ENCODE data around the gene CHRM4. TPM values are rescaled to one million over a fixed set of nuclear protein-coding genes. Genes with fewer than 3 reads are reported as not detected.
"Not testable (repeated sequence)": the region's sequence is repeated elsewhere in the genome, so short reads cannot be mapped to it uniquely, and the experiment has no call there.

The CHRM4 gene
- polyA plus RNA-seq, 1 donor from 2014 or later: 0.29 TPM

DNA sequence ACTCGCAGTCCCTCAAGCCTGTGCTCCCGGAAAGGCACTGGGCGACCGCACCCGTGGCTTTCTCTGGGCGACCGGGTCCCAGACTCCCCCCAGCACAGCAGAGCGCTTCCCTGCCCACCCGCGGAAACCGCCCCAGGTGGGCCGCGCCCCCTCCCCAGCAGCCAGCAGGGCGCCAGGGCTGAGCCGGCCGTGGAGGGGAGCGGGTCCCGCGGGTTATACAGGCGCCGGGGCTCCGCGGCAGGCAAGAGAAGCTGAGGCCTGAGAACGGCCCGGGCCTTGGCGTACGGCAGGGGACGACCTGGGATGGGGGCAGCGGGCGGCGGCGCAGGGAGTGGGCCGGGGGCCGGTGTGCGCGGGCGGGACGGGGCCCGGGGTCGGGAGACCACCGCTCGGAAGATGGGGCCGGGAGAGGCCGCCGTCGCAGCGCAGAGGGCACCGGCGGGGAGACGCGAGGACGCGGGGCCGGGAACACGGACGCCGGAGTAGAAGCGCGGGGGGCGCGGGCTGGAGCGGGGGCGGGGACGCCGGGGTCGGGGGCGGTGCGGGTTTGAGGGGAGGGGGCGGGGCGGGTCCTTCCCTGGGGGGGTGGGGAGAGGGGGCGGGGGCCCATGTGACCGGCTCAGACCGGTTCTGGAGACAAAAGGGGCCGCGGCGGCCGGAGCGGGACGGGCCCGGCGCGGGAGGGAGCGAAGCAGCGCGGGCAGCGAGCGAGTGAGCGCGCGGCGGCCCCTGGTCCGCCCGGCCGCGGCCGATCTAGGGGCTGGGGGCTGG lies 10.3 kb downstream of the CHRM4 start, which contains the start of gene MDK:
Gene MDK, plus strand, starts transcription at position 622 of the 771 bp plus-strand sequence. CDS start 389 bp downstream, outside the sequence.
- Mint-ChIP-seq H3K4me3 (peak within 1 kb of the TSS; percentile 63 to 86 (median 82)), H3K27ac (no peak within 1 kb of the TSS), H3K9me3 (no peaks in the 10 kb centered on the region), H3K27me3 (peaks cover 22% of the 10 kb centered on the region), H3K4me1 (peaks cover 0 to under 1% (median 0%) of the 10 kb centered on the region in 3 donors), H3K36me3 (no peaks in the 10 kb centered on the region)

DNA sequence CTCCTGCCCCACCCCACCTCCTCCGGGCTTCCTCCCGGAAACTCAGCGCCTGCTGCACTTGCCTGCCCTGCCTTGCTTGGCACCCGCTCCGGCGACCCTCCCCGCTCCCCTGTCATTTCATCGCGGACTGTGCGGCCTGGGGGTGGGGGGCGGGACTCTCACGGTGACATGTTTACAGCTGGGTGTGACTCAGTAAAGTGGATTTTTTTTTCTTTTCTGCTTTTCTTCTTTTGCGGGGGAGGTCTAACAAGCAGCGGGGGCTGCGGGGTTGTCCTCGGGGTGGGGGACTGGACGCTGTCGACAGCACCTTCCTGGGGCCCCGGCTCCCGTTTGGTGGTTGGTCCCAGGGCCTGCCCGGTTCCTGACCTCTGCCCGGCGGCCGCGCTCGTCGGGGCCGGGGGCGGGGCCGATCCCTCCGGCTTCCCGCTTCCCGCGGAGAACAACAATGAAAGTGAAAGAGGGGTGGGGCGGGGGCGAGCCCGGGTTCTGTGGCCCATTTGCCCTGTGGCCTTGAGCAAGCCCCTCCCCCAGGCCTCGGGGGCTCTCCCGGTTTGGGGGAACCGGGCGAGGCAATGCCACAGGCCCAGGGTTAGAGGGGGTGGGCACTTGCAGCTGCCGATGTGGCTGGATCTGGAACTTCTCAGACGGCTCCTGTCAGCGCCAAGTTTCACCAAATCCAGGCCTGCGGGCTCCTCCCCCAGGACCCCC lies 11.1 kb downstream of the CHRM4 start:
- peaks cover 16% of the 10 kb centered on the region for H3K27me3 Mint-ChIP-seq
- H3K36me3 Mint-ChIP-seq: no peaks in the 10 kb centered on the region
- no peaks in the 10 kb centered on the region for H3K9me3 Mint-ChIP-seq
- H3K27ac Mint-ChIP-seq: no peak overlapping the region
- H3K4me1 Mint-ChIP-seq: no peaks in the 10 kb centered on the region
- peak overlapping the region; percentile 63 to 86 (median 82) for H3K4me3 Mint-ChIP-seq

DNA sequence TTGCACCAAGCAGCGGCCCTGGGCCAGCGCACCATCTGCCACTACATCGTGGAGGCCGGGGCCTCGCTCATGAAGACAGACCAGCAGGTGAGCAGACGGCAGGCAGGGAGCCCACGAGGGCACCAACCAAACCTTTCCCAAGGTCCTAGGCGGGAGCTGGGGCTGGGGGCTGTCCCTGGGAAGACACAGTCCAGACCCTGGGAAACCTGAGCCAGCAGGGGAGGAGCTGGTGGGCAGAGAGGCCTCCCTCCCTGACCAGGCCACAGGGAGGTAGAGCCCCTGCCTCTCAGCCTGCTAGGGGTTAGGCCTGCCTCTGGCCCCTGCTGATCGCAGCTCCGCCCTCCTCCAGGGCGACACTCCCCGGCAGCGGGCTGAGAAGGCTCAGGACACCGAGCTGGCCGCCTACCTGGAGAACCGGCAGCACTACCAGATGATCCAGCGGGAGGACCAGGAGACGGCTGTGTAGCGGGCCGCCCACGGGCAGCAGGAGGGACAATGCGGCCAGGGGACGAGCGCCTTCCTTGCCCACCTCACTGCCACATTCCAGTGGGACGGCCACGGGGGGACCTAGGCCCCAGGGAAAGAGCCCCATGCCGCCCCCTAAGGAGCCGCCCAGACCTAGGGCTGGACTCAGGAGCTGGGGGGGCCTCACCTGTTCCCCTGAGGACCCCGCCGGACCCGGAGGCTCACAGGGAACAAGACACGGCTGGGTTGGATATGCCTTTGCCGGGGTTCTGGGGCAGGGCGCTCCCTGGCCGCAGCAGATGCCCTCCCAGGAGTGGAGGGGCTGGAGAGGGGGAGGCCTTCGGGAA lies 11.9 kb downstream of the CHRM4 start:
- not testable (repeated sequence) for H3K27ac Mint-ChIP-seq, H3K4me1 Mint-ChIP-seq, H3K36me3 Mint-ChIP-seq, H3K9me3 Mint-ChIP-seq
- Mint-ChIP-seq H3K4me3 (peak overlapping the region; percentile 5 to 84 (median 56)), H3K27me3 (peaks cover 11% of the 10 kb centered on the region)

DNA sequence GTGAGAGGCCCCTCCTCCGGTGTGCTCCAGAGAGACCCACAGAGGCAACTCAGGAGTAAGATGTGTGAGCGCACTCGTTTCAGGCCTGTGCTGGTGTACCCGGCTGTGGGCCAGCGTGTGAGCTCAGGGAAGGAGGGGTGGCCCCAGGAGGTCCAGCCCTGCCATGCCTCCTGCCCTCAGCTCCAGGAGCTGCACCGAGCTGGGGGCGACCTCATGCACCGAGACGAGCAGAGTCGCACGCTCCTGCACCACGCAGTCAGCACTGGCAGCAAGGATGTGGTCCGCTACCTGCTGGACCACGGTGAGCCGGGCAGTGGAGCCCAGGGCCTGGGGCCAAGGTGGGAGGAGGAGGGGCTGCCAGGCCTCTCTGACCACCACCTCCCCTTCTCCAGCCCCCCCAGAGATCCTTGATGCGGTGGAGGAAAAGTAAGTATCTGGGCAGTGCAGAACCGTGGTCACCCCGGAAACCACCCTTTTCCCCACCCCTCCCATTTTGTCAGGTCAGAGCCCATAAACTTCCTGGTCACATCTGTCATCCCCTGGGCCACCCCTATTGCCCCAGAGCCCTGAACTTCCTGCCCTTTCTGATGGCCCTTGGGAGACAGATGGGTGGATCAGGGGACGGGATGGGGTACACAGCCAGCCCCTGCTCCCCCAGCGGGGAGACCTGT lies 12.6 kb downstream of the CHRM4 start:
- H3K4me1 Mint-ChIP-seq: no peaks in the 10 kb centered on the region
- peaks cover 6% of the 10 kb centered on the region for H3K27me3 Mint-ChIP-seq
- no peak overlapping the region for H3K27ac Mint-ChIP-seq

DNA sequence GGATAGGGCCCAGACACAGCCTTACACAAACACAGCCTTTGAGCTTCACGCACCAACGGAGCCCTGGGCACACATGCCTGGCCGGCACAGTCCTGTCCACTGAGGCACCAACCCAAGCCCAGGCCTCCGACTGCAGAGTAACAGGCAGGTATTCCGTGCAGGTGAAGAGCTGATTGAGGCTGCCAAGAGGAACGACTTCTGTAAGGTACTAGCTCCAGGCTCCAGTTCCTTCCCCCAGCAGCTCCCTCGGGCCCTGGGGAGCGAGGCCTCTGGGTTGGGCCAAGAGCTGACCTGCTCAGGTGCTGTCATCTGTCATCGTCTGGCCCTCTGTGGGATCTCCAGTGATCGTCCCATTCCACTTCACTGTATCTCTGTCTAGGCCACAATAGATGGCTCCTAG lies 13.3 kb downstream of the CHRM4 start:
- Mint-ChIP-seq H3K27ac (no peak overlapping the region), H3K4me1 (no peaks in the 10 kb centered on the region), H3K9me3 (no peaks in the 10 kb centered on the region), H3K36me3 (no peaks in the 10 kb centered on the region), H3K4me3 (peak overlapping the region in 3 of 4 donors; percentile 4 to 49 (median 45)), H3K27me3 (peaks cover 4% of the 10 kb centered on the region)

More for the DNA sequence above, 12.6 kb downstream of the CHRM4 start:
- no peaks in the 10 kb centered on the region for H3K9me3 Mint-ChIP-seq
- peak overlapping the region; percentile 48 to 51 (median 50) for H3K4me3 Mint-ChIP-seq
- H3K36me3 Mint-ChIP-seq: no peaks in the 10 kb centered on the region

DNA sequence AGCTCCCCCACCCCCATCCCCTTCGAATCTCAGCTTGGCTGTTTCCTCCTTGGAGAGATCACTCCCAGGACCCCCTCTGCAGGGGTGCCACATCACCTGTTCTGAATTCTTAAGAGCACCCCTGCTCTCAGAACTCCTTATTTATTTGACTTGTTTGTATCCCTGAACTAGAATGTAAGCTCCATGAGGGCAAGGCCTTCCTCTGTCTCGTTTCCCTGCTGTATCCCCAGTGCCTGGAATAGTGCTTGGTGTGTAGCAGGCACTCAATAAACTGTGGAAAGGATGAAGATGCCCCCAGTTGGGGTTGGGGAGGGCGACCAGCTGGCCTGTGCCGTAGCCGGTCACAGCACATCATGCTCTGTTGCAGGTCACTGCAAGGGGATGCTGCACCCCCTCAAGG lies 13.7 kb downstream of the CHRM4 start:
- no peaks in the 10 kb centered on the region for H3K9me3 Mint-ChIP-seq
- H3K27me3 Mint-ChIP-seq: peaks cover 4% of the 10 kb centered on the region
- H3K36me3 Mint-ChIP-seq: no peaks in the 10 kb centered on the region
- H3K27ac Mint-ChIP-seq: no peak overlapping the region
- peak overlapping the region in 2 of 4 donors; percentile 45 to 63 for H3K4me3 Mint-ChIP-seq
- H3K4me1 Mint-ChIP-seq: no peaks in the 10 kb centered on the region

DNA sequence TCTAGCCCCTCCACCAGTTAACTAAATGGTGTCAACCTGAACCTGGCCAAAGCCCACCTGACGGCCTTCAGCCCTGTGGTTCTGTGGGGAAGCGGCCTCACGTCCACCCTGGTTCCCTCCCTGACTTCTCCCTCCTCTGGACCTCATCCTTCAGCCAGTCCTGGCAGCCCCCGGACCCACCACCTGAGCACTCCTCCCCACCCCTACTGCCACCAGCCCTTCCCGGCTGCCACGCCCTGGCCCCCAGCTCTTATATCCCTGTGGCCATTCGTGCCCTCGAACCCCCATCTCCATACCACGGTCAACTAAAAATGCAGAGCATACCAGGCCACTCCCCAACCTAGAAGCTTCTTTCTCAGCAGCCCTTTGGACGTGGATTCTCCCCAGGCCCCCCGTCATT lies 14.3 kb downstream of the CHRM4 start:
- Mint-ChIP-seq H3K4me1 (no peaks in the 10 kb centered on the region), H3K27me3 (peaks cover 4% of the 10 kb centered on the region), H3K27ac (no peak overlapping the region), H3K9me3 (no peaks in the 10 kb centered on the region), H3K4me3 (peak overlapping the region in 2 of 4 donors; percentile 45 to 63), H3K36me3 (no peaks in the 10 kb centered on the region)

DNA sequence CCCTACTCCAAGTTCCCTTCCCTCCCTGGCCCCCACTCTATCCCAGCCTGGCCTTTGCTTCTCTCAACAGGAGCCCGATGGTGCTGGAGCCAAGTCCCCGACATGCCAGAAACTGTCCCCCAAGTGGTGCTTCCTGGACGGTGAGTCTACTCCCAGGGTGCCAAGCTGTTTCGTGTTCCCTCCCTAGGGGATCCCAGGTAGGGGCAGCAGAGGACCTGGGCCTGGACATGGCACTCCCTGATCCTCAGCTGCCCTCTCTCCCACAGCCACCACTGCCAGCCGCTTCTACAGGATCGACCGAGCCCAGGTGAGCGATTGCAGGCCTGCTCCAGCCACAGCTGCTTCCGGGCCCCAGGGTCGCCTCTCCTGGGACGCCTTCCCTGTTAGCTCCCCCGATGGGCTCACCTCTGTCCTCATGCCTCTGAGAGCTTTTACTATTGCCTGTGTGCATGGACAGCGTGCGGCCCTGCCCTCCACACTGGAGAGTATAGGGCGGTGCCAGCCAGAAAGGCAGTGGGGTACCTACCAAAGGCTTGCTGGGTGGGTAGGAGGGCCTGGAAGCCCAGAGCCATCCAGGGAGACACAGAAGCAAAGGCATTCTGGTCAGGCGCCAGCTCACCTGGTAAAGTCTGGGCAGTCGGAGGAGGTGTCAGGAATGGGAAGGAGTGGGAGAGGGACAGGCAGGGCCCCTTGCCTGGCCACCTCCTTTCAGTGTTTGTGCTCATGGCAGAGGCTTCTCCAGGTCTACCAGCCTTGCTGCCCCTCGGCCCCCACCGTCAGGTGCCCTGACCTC lies 15.1 kb downstream of the CHRM4 start:
- H3K27ac Mint-ChIP-seq: no peak overlapping the region

DNA sequence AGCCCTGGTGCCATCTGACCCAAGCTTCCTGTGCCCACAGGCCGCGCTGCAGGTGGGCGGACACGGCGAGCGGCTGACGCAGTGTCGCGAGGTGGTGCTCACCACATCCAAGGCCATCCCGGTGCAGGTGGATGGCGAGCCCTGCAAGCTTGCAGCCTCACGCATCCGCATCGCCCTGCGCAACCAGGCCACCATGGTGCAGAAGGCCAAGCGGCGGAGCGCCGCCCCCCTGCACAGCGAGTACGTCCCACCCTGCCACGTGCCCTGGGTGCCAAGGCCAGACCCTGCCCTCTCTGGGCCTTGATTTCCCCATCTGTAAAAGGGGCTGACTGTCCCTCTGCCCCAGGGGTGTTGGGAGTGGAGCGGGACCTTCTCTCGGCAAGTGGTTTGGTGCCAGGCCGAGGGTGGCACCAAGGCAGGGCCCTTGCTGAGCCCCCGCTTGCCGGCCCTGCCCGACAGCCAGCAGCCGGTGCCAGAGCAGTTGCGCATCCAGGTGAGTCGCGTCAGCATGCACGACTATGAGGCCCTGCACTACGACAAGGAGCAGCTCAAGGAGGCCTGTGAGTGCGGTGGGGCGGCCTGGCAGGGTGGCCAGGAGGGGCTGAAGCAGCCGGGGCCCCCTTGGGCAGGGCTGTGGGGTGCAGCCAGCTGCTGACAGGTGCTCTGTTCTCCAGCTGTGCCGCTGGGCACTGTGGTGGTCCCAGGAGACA lies 16.0 kb downstream of the CHRM4 start:
- Mint-ChIP-seq H3K27ac (no peak overlapping the region), H3K4me3 (no peak overlapping the region), H3K9me3 (no peaks in the 10 kb centered on the region), H3K36me3 (no peaks in the 10 kb centered on the region), H3K27me3 (no peaks in the 10 kb centered on the region), H3K4me1 (no peaks in the 10 kb centered on the region)

More for the DNA sequence above, 15.1 kb downstream of the CHRM4 start:
- Mint-ChIP-seq H3K27me3 (no peaks in the 10 kb centered on the region), H3K4me1 (no peaks in the 10 kb centered on the region), H3K9me3 (no peaks in the 10 kb centered on the region), H3K4me3 (no peak overlapping the region), H3K36me3 (no peaks in the 10 kb centered on the region)

DNA sequence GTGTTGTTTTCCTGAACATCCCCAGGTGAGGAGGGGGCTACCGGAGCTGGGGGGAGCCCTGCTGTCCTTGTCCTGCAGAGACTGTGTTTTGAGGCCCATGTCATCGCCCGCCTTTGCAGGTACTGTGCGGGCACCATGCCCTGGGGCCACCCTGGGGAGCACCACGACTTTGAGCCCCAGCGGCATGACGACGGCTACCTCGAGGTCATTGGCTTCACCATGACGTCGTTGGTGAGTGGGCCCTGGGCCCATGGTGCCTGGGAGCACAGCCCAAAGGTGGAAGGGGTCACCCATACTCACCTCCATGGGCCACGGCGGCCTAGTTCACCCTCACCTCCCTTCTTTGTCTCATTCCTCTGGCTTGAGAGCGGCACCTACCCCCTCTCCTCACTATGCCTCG lies 16.8 kb downstream of the CHRM4 start:
- Mint-ChIP-seq H3K9me3 (no peaks in the 10 kb centered on the region), H3K27me3 (no peaks in the 10 kb centered on the region), H3K4me3 (no peak overlapping the region), H3K36me3 (no peaks in the 10 kb centered on the region), H3K4me1 (peaks cover 0 to 1% (median 0%) of the 10 kb centered on the region in 3 donors), H3K27ac (no peak overlapping the region)

DNA sequence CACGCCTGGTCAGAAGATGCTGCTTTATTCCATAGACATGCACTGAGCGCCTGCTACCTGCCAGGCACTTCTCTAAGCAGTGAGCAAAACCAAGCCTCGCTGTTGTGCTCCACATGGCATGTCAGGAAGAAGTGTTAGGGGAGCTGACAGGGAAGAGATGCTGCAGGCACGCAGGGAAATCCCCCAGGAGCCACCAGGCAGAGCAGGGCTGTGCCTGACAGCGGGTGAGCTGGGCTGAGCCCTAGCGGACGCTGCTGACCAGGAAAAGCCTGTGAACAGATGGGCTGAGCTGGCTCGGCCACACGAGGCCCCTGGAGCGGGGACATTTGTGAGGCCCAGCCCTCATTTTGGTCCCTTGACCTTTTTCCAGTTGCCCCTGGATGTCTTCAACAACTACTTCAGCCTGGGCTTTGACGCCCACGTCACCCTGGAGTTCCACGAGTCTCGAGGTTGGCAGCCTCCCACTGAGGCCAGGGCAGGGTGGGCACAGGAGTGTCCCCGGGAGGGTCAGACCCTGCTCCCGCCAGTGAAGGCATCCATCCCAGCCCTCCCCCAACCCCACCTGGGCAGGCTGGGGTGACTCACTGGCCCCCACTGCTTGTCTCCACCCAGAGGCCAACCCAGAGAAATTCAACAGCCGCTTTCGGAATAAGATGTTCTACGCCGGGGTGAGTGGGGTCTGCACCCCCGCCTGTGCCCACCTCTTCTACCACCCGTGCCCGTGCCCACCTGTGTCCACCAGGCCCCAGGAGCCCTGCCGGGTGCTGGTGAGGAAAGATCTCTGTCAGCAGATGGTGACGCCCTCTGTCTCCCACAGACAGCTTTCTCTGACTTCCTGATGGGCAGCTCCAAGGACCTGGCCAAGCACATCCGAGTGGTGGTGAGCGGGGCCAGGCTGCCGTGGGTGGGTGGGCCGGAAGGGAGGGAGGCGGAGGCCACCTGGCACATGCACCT lies 17.5 kb downstream of the CHRM4 start:
- Mint-ChIP-seq H3K27ac (no peak overlapping the region), H3K4me1 (peaks cover 0 to 4% (median 1%) of the 10 kb centered on the region in 3 donors), H3K36me3 (no peaks in the 10 kb centered on the region), H3K9me3 (no peaks in the 10 kb centered on the region), H3K4me3 (no peak overlapping the region), H3K27me3 (no peaks in the 10 kb centered on the region)

DNA sequence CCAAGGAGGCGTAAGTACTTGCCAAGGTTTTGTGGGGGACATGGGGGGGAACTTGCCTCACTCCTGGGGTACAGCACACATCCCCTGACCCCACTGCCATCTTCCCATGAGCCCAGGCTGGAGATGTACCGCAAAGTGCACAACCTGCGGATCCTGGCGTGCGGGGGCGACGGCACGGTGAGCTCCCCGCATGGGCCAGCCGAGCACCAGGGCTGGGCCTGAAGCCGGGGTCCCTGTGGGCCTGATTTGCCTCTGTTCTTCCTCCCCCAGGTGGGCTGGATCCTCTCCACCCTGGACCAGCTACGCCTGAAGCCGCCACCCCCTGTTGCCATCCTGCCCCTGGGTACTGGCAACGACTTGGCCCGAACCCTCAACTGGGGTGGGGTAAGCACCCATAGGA lies 19.1 kb downstream of the CHRM4 start:
- H3K27ac Mint-ChIP-seq, H3K9me3 Mint-ChIP-seq, H3K4me1 Mint-ChIP-seq, H3K4me3 Mint-ChIP-seq, H3K36me3 Mint-ChIP-seq, H3K27me3 Mint-ChIP-seq: not testable (repeated sequence)

DNA sequence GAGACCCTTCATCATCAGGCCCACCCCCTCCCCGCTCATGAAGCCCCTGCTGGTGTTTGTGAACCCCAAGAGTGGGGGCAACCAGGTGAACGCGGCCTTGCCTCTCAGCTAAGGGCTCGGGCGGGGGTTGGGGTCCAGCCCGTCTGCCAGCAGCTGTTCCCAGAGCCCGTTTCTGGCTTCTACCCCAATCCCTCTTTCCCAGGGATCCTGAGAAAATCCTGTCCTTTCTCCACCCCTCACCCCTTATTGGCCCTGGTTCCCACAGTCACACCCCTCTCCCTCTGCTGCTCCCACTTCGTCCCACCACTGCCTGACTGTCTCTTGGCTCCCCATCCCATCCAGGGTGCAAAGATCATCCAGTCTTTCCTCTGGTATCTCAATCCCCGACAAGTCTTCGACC lies 19.5 kb downstream of the CHRM4 start:
- H3K4me1 Mint-ChIP-seq: peaks cover 0 to 5% (median 3%) of the 10 kb centered on the region in 3 donors
- H3K9me3 Mint-ChIP-seq: no peaks in the 10 kb centered on the region
- H3K27me3 Mint-ChIP-seq: no peaks in the 10 kb centered on the region
- H3K4me3 Mint-ChIP-seq: no peak overlapping the region
- H3K36me3 Mint-ChIP-seq: no peaks in the 10 kb centered on the region
- no peak overlapping the region for H3K27ac Mint-ChIP-seq
